ENCODE results near the gene LRRC17. TPM values are rescaled to one million over a fixed set of nuclear protein-coding genes. Genes with fewer than 3 reads are reported as not detected.

Gene LRRC17
- total RNA-seq, 1 experiment from 2014 or later, result 0.11 TPM

DNA sequence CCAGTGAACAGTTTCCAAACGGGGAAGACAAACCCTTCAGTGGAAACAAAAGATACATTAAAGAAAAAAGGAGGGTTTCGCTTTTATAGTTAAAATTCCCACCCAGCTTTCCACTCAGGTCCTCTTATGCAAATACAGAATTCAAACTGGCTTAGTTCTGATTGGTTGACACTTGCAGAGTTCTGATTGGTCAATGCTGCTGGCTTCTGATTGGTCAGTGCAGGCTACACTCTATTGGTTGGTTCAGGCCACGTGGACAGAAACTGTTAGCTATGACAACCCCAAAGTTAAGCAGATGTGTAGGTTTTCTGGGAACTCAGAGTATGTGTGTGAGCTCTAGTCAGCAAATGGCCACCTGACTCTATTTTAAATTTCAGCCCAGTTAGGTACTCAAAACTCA lies 81.8 kb downstream of the LRRC17 start:
- Histone ChIP-seq H3K9me2 (replicated peaks; ENCODE audit: low read length) (no peaks in the 10 kb centered on the region), H3K36me3 (ENCODE audit: low read depth, low read length) (no peaks in the 10 kb centered on the region), H3K4me1 (ENCODE audit: insufficient read depth, low read length) (peaks cover 40% of the 10 kb centered on the region), H3K9ac (ENCODE audit: low read length) (no peak overlapping the region), H2AFZ (ENCODE audit: low read length) (no peak overlapping the region), H3K27me3 (ENCODE audit: low read length) (no peaks in the 10 kb centered on the region), H3K79me2 (ENCODE audit: low read length) (no peaks in the 10 kb centered on the region), H3K4me3 (ENCODE audit: low read length) (no peak overlapping the region), H3F3A (ENCODE audit: low read length, unreplicated experiment) (peaks cover 6% of the 10 kb centered on the region), H3K9me3 (ENCODE audit: low read length) (no peaks in the 10 kb centered on the region), H4K20me1 (ENCODE audit: low read length) (no peaks in the 10 kb centered on the region), H3K4me2 (ENCODE audit: low read length) (no peak overlapping the region), H3K27ac (ENCODE audit: low read length) (no peak overlapping the region)
- no TSS peak for BruUV-seq (replicated peaks)
- no peak for TF ChIP-seq CTCF (conservative IDR thresholded peaks at IDR 0.05; ENCODE audit: low read depth, low read length)
- DNase-seq, result no peak
- intact Hi-C loops (cut with micrococcal nuclease), result loop anchor here (10.0 kb wide), 1 partner anchor 150 kb away; the partner anchor contains the start of gene NAPEPLD
- ChIA-PET CTCF (interaction anchor here (0.6 kb wide), 2 partner anchors 63 to 236 kb away, joined by 5 to 6 read pairs; no protein-coding TSS in a partner anchor), POLR2A (ENCODE audit: unreplicated experiment) (no interaction called here)
- ATAC-seq, result no peak

Other genes with a start within 250 kb of the LRRC17 start
- gene POLR2J2, start 241.3 kb upstream of the LRRC17 start, total RNA-seq (2014; rRNA removed), result 3.6 and 4.1 TPM in 2 replicates
- gene FAM185A, start 164.0 kb upstream of the LRRC17 start, total RNA-seq (2014; rRNA removed), result 10.0 and 12.8 TPM in 2 replicates
- 1.1 TPM in 1 of 2 replicates, not detected in the other for gene FBXL13, start 161.8 kb downstream of the LRRC17 start, total RNA-seq (2014; rRNA removed)
- 21.7 and 23.3 TPM in 2 replicates for gene ARMC10, start 162.1 kb downstream of the LRRC17 start, total RNA-seq (2014; rRNA removed)
- 2.5 and 3.9 TPM in 2 replicates for gene NAPEPLD, start 236.1 kb downstream of the LRRC17 start, total RNA-seq (2014; rRNA removed)